IMR-90 (cell line): ENCODE results near the gene PDCL3. TPM values are rescaled to one million over a fixed set of nuclear protein-coding genes. Genes with fewer than 3 reads are reported as not detected.

Experiments
- ATAC-seq: fragments of 200-7000 bp; cut with Tn5 transposase; 2 replicates; pipeline ENCODE4 v1.9.1; 2020; ENCODE audit warnings: low read depth, mild to moderate bottlenecking, moderate library complexity
- BruUV-seq: library from RNA; stranded (reverse); fragments of 400-500 nt; replicated peaks from 2 replicates; lab custom pipeline; 2021; lab: Mats Ljungman, UMichigan
- CTCF ChIA-PET: fragments of 300-600 bp; formaldehyde crosslinking; extraction: SDS; loops from one replicate; lab custom pipeline; 2021; ENCODE audit warnings: antibody characterized with exemption; lab: Yijun Ruan, JAX
- POLR2A ChIA-PET: fragments of 300-600 bp; sonication (Branson Sonifier 250); formaldehyde crosslinking; loops from one replicate; lab custom pipeline; 2022; ENCODE audit warnings: antibody characterized with exemption; ENCODE audit not compliant: unreplicated experiment; lab: Charles Lee
- DNase-seq: peaks from one replicate; pipeline ENCODE4 v3.0.0; 2013
- H2AFZ ChIP-seq: replicated peaks from 2 replicates; pipeline ENCODE3; 2013; ENCODE audit warnings: low read length, mild to moderate bottlenecking; ENCODE audit not compliant: poor library complexity
- H2AK5ac ChIP-seq: 2 replicates; pipeline ENCODE4 v1.6.1; 2013; ENCODE audit warnings: low read depth, low read length, inconsistent platforms
- H2AK9ac ChIP-seq: replicated peaks from 2 replicates; pipeline ENCODE3; 2013; ENCODE audit warnings: mild to moderate bottlenecking, low read depth, low read length, moderate library complexity; ENCODE audit not compliant: poor library complexity
- H2BK120ac ChIP-seq: 2 replicates; pipeline ENCODE4 v1.6.1; 2013; ENCODE audit warnings: low read depth, low read length, inconsistent platforms
- H2BK15ac ChIP-seq: 3 replicates; pipeline ENCODE4 v1.6.1; 2013; ENCODE audit warnings: low read depth, low read length, inconsistent platforms
- H2BK20ac ChIP-seq: 2 replicates; pipeline ENCODE4 v1.6.1; 2013; ENCODE audit warnings: low read depth, mild to moderate bottlenecking, inconsistent platforms, low read length, moderate library complexity
- H2BK5ac ChIP-seq: 2 replicates; pipeline ENCODE4 v1.6.1; 2013; ENCODE audit warnings: mild to moderate bottlenecking, low read depth, low read length, inconsistent platforms; ENCODE audit not compliant: poor library complexity, severe bottlenecking
- H3K14ac ChIP-seq: replicated peaks from 2 replicates; pipeline ENCODE4 v1.6.1; 2013; ENCODE audit warnings: low read depth, low read length, inconsistent platforms
- H3K18ac ChIP-seq: 2 replicates; pipeline ENCODE4 v1.6.1; 2013; ENCODE audit warnings: low read depth, low read length, control low read depth
- H3K23ac ChIP-seq: 2 replicates; pipeline ENCODE4 v1.6.1; 2013; ENCODE audit warnings: low read depth, low read length, inconsistent platforms
- H3K27ac ChIP-seq: 2 replicates; pipeline ENCODE4 v1.5.1; 2013; ENCODE audit warnings: mild to moderate bottlenecking, control low read depth, low read length; ENCODE audit not compliant: insufficient read depth
- H3K27me3 ChIP-seq: 2 replicates; pipeline ENCODE4 v1.6.1; 2013; ENCODE audit warnings: low read length; ENCODE audit not compliant: control insufficient read depth, insufficient read depth
- H3K36me3 ChIP-seq: 2 replicates; pipeline ENCODE4 v1.6.1; 2013; ENCODE audit warnings: low read length, mixed read lengths; ENCODE audit not compliant: control insufficient read depth, insufficient read depth
- H3K4ac ChIP-seq: 2 replicates; pipeline ENCODE4 v1.6.1; 2013; ENCODE audit warnings: low read depth, low read length, inconsistent platforms
- H3K4me1 ChIP-seq: 2 replicates; pipeline ENCODE4 v1.6.1; 2013; ENCODE audit warnings: low read length, mixed read lengths; ENCODE audit not compliant: control insufficient read depth, insufficient read depth
- H3K4me2 ChIP-seq: 2 replicates; pipeline ENCODE4 v1.6.1; 2013; ENCODE audit warnings: low read depth, mild to moderate bottlenecking, control low read depth, low read length, moderate library complexity
- H3K4me3 ChIP-seq: 2 replicates; pipeline ENCODE4 v1.5.1; 2013; ENCODE audit warnings: low read depth, mild to moderate bottlenecking, control low read depth, low read length, moderate library complexity; ENCODE audit not compliant: insufficient read depth
- H3K56ac ChIP-seq: 2 replicates; pipeline ENCODE4 v1.6.1; 2013; ENCODE audit warnings: low read length, inconsistent platforms; ENCODE audit not compliant: insufficient read depth; ENCODE audit errors: extremely low read depth
- H3K79me1 ChIP-seq, 2 experiments: 2 replicates each; pipeline ENCODE4 v1.6.1; 2013; ENCODE audit warnings: low read length in 2 of 2, inconsistent platforms in 1 of 2, low read depth in 1 of 2
- H3K9ac ChIP-seq: 2 replicates; pipeline ENCODE4 v1.6.1; 2013; ENCODE audit warnings: low read depth, low read length, control low read depth
- H3K9me1 ChIP-seq: 2 replicates; pipeline ENCODE4 v1.6.1; 2013; ENCODE audit warnings: low read length, inconsistent platforms; ENCODE audit not compliant: insufficient read depth
- H3K9me3 ChIP-seq: 2 replicates; pipeline ENCODE4 v1.6.1; 2013; ENCODE audit warnings: low read length; ENCODE audit not compliant: control insufficient read depth, insufficient read depth
- H4K20me1 ChIP-seq: 2 replicates; pipeline ENCODE4 v1.6.1; 2013; ENCODE audit warnings: low read length, inconsistent platforms; ENCODE audit not compliant: insufficient read depth
- H4K5ac ChIP-seq: 2 replicates; pipeline ENCODE4 v1.6.1; 2013; ENCODE audit warnings: mild to moderate bottlenecking, low read depth, low read length, control low read depth
- H4K8ac ChIP-seq, 2 experiments: 2 replicates each; pipeline ENCODE4 v1.6.1; 2013; ENCODE audit warnings: low read depth in 2 of 2, low read length in 2 of 2, control low read depth in 1 of 2, inconsistent platforms in 1 of 2
- H4K91ac ChIP-seq: 2 replicates; pipeline ENCODE4 v1.6.1; 2013; ENCODE audit warnings: low read depth, low read length, inconsistent platforms; ENCODE audit not compliant: insufficient read depth
- BHLHE40 ChIP-seq: fragments of 150-350 bp; IDR thresholded peaks from 2 replicates; pipeline ENCODE4 v1.6.1; 2016; ENCODE audit warnings: mild to moderate bottlenecking, low read depth, low read length
- CEBPB ChIP-seq: IDR thresholded peaks from 2 replicates; pipeline ENCODE4 v1.6.1; 2012; ENCODE audit warnings: low read depth, low read length, improper control_type of control experiment
- CHD1 ChIP-seq: IDR thresholded peaks from 2 replicates; pipeline ENCODE4 v1.6.1; 2012; ENCODE audit warnings: low read depth, low read length, improper control_type of control experiment
- FOS ChIP-seq: fragments of 150-350 bp; IDR thresholded peaks from 2 replicates; pipeline ENCODE4 v1.6.1; 2016; ENCODE audit warnings: low read depth, low read length
- MAFK ChIP-seq: IDR thresholded peaks from 2 replicates; pipeline ENCODE4 v1.6.1; 2012; ENCODE audit warnings: low read depth, low read length, improper control_type of control experiment
- MXI1 ChIP-seq: IDR thresholded peaks from 2 replicates; pipeline ENCODE4 v1.6.1; 2012; ENCODE audit warnings: low read depth, mild to moderate bottlenecking, low read length, moderate library complexity, borderline replicate concordance
- NFE2L2 ChIP-seq: fragments of 150-350 bp; IDR thresholded peaks from 2 replicates; pipeline ENCODE4 v1.6.1; 2016; ENCODE audit warnings: low read depth, mild to moderate bottlenecking, low read length
- POLR2A ChIP-seq: IDR thresholded peaks from 2 replicates; pipeline ENCODE4 v1.6.1; 2012; ENCODE audit warnings: mild to moderate bottlenecking, low read depth, low read length
- RAD21 ChIP-seq: IDR thresholded peaks from 2 replicates; pipeline ENCODE4 v1.6.1; 2012; ENCODE audit warnings: low read length, improper control_type of control experiment
- RCOR1 ChIP-seq: IDR thresholded peaks from 2 replicates; pipeline ENCODE4 v1.6.1; 2012; ENCODE audit warnings: mild to moderate bottlenecking, low read length, improper control_type of control experiment; ENCODE audit not compliant: insufficient replicate concordance
- RFX5 ChIP-seq: IDR thresholded peaks from 2 replicates; pipeline ENCODE4 v1.8.0; 2012; ENCODE audit warnings: low read depth, mild to moderate bottlenecking, low read length, moderate library complexity
- SMC3 ChIP-seq: fragments of 150-350 bp; IDR thresholded peaks from 2 replicates; pipeline ENCODE4 v1.6.1; 2016; ENCODE audit warnings: low read depth, mild to moderate bottlenecking, antibody characterized with exemption, low read length, moderate library complexity
- WGBS, 2 experiments: methylation state at CpG; one replicate each; pipeline versions ENCODE4 v1.1.5 to v1.1.7; 2013; ENCODE audit warnings: missing lambda C conversion rate in 2 of 2; ENCODE audit not compliant: insufficient read length in 1 of 2; ENCODE audit errors: extremely low coverage in 2 of 2; 5-methylcytosine and 5-hydroxymethylcytosine counted together
- dilution Hi-C: fragments of 300-500 bp; cut with HindIII; formaldehyde crosslinking; loops from one replicate; pipeline ENCODE4 v1.14.3; 2018; ENCODE audit warnings: low sequenced_read_pairs; ENCODE audit not compliant: unreplicated experiment
- in situ Hi-C: fragments of 300-500 bp; cut with MboI; formaldehyde crosslinking; loops from 3 replicates; pipeline ENCODE4 v1.14.3; 2019; ENCODE audit warnings: low sequenced_read_pairs, inconsistent platforms, mixed read lengths
- intact Hi-C: fragments of 100-400 bp; cut with micrococcal nuclease; formaldehyde crosslinking; loops from 2 replicates; pipeline ENCODE4 v1.10.0; 2022
- polyA plus RNA-seq, 3 experiments: library from polyadenylated mRNA; depleted of rRNA; stranded (reverse); fragments of >200 nt; gene quantifications; 2 replicates each; pipeline ENCODE4 v1.2.3, GENCODE V29; 2012; ENCODE audit warnings: low replicate concordance in 1 of 3
- total RNA-seq: library from RNA; depleted of rRNA; stranded (reverse); fragments of >200 nt; gene quantifications from 2 replicates; pipeline ENCODE4 v1.2.3, GENCODE V29; 2012
- TF ChIP-seq, protein P1 (sequence below): conservative IDR thresholded peaks from 2 replicates; pipeline ENCODE4 v1.5.1; 2012; ENCODE audit warnings: mild to moderate bottlenecking, low read depth, low read length, improper control_type of control experiment

PDCL3 gene
- total and polyA plus RNA-seq, 2 of the 4 experiments (the other 2 are of a cell fraction): 9.5 to 26.4 TPM

DNA sequence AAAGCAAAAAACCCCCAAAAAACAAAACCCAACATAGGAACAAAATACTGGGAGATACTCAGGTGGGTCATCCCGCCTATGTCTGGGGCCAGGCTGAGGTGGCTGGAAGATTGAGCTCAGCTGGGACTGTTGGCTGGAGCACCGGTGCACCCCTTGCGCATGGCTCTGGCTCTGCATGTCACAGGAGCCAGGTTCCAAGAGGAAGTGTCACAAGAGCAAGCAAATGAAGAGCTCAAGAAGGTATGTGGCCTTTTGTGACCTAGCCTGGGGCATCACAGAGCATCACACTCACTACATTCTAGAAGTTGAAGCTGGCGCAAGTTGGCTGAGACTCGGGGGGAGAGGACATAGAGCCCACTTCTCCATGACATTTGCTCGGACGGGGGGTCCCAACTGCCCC is 40.6 kb downstream of the PDCL3 start:
- ATAC-seq: no peak
- ChIA-PET POLR2A (no interaction called here), CTCF (no interaction called here)
- Histone ChIP-seq H3K4ac (no peak overlapping the region), H3K27ac (no peak overlapping the region), H3K18ac (no peak overlapping the region), H3K9ac (no peak overlapping the region), H3K56ac (no peak overlapping the region), H3K4me2 (no peak overlapping the region), H3K14ac (no peak overlapping the region), H3K27me3 (peaks cover 2% of the 10 kb centered on the region; the same call in 1 of the 2 replicates), H3K23ac (no peak overlapping the region), H2BK20ac (no peak overlapping the region), H2AK9ac (no peak overlapping the region), H3K4me3 (no peak overlapping the region), H3K79me1 (no peaks in the 10 kb centered on the region), H4K91ac (no peak overlapping the region), H3K9me1 (no peaks in the 10 kb centered on the region), H2AFZ (no peak overlapping the region), H3K9me3 (no peaks in the 10 kb centered on the region), H2BK15ac (no peak overlapping the region), H4K8ac (no peak overlapping the region), H4K5ac (no peak overlapping the region), H2AK5ac (no peak overlapping the region), H4K20me1 (no peaks in the 10 kb centered on the region), H3K36me3 (no peaks in the 10 kb centered on the region), H2BK120ac (no peak overlapping the region), H2BK5ac (no peak overlapping the region), H3K4me1 (no peaks in the 10 kb centered on the region)
- BruUV-seq: no TSS peak
- intact Hi-C loops (no loop called here), dilution Hi-C loops (no loop called here), in situ Hi-C loops (loop anchor here (25.0 kb wide), 2 partner anchors 209 to 609 kb away; partner anchors contain the start of gene NPAS2)
- no peak for TF ChIP-seq NFE2L2
- TF ChIP-seq RAD21: no peak
- TF ChIP-seq BHLHE40: no peak
- no peak for TF ChIP-seq POLR2A
- TF ChIP-seq SMC3: no peak
- no peak for TF ChIP-seq RFX5
- TF ChIP-seq, protein P1, sequence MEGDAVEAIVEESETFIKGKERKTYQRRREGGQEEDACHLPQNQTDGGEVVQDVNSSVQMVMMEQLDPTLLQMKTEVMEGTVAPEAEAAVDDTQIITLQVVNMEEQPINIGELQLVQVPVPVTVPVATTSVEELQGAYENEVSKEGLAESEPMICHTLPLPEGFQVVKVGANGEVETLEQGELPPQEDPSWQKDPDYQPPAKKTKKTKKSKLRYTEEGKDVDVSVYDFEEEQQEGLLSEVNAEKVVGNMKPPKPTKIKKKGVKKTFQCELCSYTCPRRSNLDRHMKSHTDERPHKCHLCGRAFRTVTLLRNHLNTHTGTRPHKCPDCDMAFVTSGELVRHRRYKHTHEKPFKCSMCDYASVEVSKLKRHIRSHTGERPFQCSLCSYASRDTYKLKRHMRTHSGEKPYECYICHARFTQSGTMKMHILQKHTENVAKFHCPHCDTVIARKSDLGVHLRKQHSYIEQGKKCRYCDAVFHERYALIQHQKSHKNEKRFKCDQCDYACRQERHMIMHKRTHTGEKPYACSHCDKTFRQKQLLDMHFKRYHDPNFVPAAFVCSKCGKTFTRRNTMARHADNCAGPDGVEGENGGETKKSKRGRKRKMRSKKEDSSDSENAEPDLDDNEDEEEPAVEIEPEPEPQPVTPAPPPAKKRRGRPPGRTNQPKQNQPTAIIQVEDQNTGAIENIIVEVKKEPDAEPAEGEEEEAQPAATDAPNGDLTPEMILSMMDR: no peak
- TF ChIP-seq MXI1: no peak
- no peak for TF ChIP-seq MAFK
- TF ChIP-seq RCOR1: no peak
- TF ChIP-seq CHD1: no peak
- no peak for TF ChIP-seq FOS
- no peak for TF ChIP-seq CEBPB
- WGBS, 2 experiments: 70% methylated on average over 2 of the region's 7 CpGs; no CpG with 5 or more reads in 1 of the 2 experiments
- DNase-seq: no peak
